Measurements from ENCODE around the gene SYCE1L.

Gene SYCE1L

DNA sequence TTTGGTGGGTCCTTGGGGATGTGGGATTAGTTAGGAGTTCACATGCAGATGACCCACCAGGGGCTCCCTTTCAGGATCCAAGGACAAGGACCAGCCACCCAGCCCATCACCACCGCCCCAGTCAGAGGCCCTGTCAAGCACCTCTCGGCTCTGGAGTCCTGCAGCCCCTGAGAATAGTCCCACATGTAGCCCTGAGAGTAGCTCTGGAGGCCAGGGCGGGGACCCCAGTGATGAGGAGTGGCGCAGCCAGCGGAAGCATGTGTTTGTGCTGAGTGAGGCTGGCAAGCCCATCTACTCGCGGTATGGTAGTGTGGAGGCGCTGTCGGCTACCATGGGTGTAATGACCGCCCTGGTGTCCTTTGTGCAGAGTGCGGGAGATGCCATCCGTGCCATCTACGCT lies 5.8 kb upstream of the SYCE1L start:
- no peak for TF ChIP-seq CTCF (IDR thresholded peaks at IDR 0.05)
- Histone ChIP-seq H3K4me3 (ENCODE audit: low read depth in 1 of 2, low read length in 1 of 2) (no peak overlapping the region), H3K36me3 (peaks cover 63% of the 10 kb centered on the region), H3K4me1 (ENCODE audit: control insufficient read depth in 1 of 2, insufficient read depth in 1 of 2, low read depth in 1 of 2, low read length in 1 of 2) (peaks cover 21 to 23% of the 10 kb centered on the region in 2 experiments), H3K9me3 (no peaks in the 10 kb centered on the region), H3K27ac (no peak overlapping the region), H3K27me3 (peaks cover 12% of the 10 kb centered on the region)

GRCh38 chr16:77194295-77195231 lies 4.6 kb upstream of the SYCE1L start:
- TF ChIP-seq CTCF (IDR thresholded peaks at IDR 0.05): no peak
- no peak overlapping the region for H3K4me3 ChIP-seq (ENCODE audit: low read depth in 1 of 2, low read length in 1 of 2)
- peaks cover under 1% of the 10 kb centered on the region for H3K27me3 ChIP-seq
- H3K36me3 ChIP-seq: peaks cover 75% of the 10 kb centered on the region
- peaks cover 21 to 23% of the 10 kb centered on the region in 2 experiments for H3K4me1 ChIP-seq (ENCODE audit: control insufficient read depth in 1 of 2, insufficient read depth in 1 of 2, low read depth in 1 of 2, low read length in 1 of 2)
- H3K27ac ChIP-seq: no peak overlapping the region
- no peaks in the 10 kb centered on the region for H3K9me3 ChIP-seq

DNA sequence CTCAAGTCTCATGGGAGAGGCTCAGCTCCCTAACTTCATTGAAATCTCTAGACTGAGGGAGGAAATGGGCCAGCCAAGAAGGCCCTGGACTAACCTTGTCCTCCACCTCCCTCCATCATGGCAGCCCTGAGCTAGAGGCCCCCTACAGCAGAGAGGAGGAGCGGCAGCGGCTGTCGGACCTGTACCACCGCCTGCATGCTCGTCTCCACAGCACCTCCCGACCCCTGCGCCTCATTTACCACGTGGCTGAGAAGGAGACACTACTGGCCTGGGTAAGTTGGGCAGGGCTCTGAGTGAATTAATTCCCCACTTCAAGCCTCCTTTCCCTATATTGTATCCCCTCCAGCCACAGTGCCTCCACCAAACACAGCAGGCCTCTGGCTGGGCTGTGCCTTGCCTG lies 3.8 kb upstream of the SYCE1L start:
- Histone ChIP-seq H3K9me3 (no peaks in the 10 kb centered on the region), H3K27me3 (no peaks in the 10 kb centered on the region), H3K4me1 (ENCODE audit: control insufficient read depth in 1 of 2, insufficient read depth in 1 of 2, low read depth in 1 of 2, low read length in 1 of 2) (peaks cover 15 to 17% of the 10 kb centered on the region in 2 experiments), H3K4me3 (ENCODE audit: low read depth in 1 of 2, low read length in 1 of 2) (no peak overlapping the region), H3K36me3 (peaks cover 83% of the 10 kb centered on the region), H3K27ac (no peak overlapping the region)
- TF ChIP-seq CTCF (IDR thresholded peaks at IDR 0.05): no peak

DNA sequence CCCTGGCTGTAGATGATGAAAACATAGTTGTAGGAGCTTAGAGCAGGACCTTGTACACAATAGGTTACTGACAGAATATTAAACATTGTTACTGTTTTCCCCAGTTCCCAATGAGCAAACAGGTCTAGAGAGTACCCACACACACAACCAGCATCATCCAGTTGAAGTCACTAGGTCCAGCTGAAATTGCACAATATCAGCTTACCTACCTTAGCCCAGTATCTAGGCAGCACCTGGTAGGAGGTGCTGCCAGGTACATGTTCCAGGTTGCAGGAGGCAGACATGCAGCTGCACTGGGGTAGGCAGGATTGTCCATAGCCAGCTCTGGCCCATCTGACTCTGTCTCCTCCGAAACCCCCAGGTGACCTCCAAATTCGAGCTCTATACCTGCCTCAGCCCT lies 1.5 kb upstream of the SYCE1L start:
- Histone ChIP-seq H3K36me3 (peaks cover 87% of the 10 kb centered on the region), H3K9me3 (no peaks in the 10 kb centered on the region), H3K4me1 (ENCODE audit: control insufficient read depth in 1 of 2, insufficient read depth in 1 of 2, low read depth in 1 of 2, low read length in 1 of 2) (peaks cover 0 to 2% of the 10 kb centered on the region in 2 experiments), H3K27me3 (no peaks in the 10 kb centered on the region), H3K27ac (no peak overlapping the region), H3K4me3 (ENCODE audit: low read depth in 1 of 2, low read length in 1 of 2) (no peak overlapping the region)
- TF ChIP-seq CTCF (IDR thresholded peaks at IDR 0.05): no peak

DNA sequence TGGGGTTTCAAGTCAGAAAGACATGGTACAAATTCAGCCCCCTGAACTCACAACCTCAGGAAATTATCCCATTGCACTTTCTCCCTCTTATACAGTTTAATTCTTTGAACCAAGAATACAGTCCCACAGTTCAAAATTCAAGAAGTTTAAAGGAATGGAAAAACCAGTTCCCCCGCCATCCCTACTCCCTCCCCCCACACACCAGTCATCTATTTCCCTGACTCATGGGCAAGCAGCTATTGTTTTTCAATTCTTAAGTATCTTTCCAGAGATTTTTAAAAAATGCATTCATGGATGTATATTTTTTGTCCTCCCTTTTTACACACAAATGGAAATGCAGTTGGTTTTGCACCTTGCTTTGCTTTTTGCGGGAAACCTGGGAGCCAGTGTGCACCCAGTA lies 7.3 kb downstream of the SYCE1L start:
- peaks cover 9% of the 10 kb centered on the region for H3K36me3 ChIP-seq
- no peak overlapping the region for H3K27ac ChIP-seq
- no peak overlapping the region for H3K4me3 ChIP-seq (ENCODE audit: low read depth in 1 of 2, low read length in 1 of 2)
- no peaks in the 10 kb centered on the region for H3K9me3 ChIP-seq
- peaks cover 0 to under 1% of the 10 kb centered on the region in 2 experiments for H3K4me1 ChIP-seq (ENCODE audit: control insufficient read depth in 1 of 2, insufficient read depth in 1 of 2, low read depth in 1 of 2, low read length in 1 of 2)
- peaks cover 12% of the 10 kb centered on the region for H3K27me3 ChIP-seq
- TF ChIP-seq CTCF (IDR thresholded peaks at IDR 0.05): no peak
